Mammary epithelial cell (primary cell): ENCODE data around the gene FLCN.

Source experiments
- CTCF ChIP-seq, 2 donors: IDR thresholded peaks in 1 of 2; conservative IDR thresholded peaks in 1 of 2; 2 replicates each; pipeline ENCODE4 v1.5.1; 2011 to 2012; ENCODE audit warnings: inconsistent platforms in 2 of 2, low read length in 2 of 2, mild to moderate bottlenecking in 2 of 2, control low read depth in 1 of 2, low read depth in 1 of 2; ENCODE audit not compliant: insufficient read depth in 1 of 2; ENCODE audit errors: extremely low read depth in 1 of 2
- EZH2 ChIP-seq: IDR thresholded peaks from 2 replicates; pipeline ENCODE4 v1.6.1; 2012; ENCODE audit warnings: low read length, inconsistent platforms, borderline replicate concordance

- TF ChIP-seq CTCF (conservative IDR thresholded peaks at IDR 0.05 in 1 of 2, IDR thresholded peaks at IDR 0.05 in 1 of 2; ENCODE audit: extremely low read depth in 1 of 2, insufficient read depth in 1 of 2, low read depth in 1 of 2, low read length in 2 of 2) (no peak), EZH2 (no peak)
Measured at GRCh38 chr17:17214646-17215436, 22.1 kb downstream of the FLCN start.
